Kidney tubule cell (primary cell): ENCODE results near the gene UNC13A.

ENCODE experiments used
- DNase-seq: peaks from one replicate; pipeline ENCODE4 v3.0.0-alpha.2; 2018; ENCODE audit warnings: low spot score

Gene UNC13A

DNA sequence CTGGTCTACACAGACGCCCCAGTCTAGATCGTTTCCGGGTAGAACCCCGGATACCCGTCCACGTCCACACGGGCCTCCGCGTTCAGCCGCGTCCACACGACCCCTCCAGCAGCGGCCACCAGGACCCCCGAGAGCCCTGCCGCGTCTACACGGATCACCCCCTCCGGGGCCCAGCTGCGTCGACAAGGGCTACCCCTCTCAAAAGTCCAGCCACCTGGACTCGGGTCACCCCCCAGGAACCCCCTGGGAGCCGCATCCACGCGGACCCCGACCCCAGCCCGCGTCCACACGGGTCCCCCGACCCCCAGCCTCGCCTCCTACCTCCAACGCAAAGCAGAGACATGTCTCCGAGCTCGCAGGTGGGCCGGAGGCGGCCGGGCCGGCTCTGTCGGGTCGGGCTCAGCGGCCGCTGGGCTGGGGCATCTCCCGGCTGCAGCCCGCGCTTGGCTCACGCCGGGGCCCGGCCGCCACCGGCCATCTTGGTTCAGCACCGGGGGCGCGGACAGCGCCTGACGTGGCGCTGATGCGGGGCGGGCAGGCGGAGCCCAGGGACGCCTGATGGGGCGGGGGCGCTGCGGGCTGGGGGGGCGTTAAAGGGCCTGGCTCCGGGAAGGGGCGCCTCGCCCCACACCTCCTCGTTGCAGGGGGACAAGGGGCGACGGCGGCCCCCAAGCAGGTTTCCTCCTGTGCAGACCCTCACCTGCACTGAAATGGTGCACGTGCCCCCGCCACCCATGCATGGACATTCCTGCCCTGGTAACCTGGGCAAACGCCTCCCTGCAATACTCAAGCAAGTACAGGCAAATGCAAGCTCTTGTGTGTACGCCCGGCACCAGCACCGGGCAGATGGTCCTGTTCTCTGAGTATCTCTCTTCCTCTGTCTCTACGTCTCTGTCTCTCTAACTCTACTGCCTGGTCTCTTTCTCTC, at the start of gene UNC13A:
TSS of gene UNC13A (minus strand) at position 498 of the 928 bp plus-strand sequence. CDS start at position 343, 155 bp downstream.
- DNase-seq = no peak

GRCh38 chr19:17737690-17738153, 49.6 kb upstream of the UNC13A start:
- DNase-seq = peak; percentile 60

DNA sequence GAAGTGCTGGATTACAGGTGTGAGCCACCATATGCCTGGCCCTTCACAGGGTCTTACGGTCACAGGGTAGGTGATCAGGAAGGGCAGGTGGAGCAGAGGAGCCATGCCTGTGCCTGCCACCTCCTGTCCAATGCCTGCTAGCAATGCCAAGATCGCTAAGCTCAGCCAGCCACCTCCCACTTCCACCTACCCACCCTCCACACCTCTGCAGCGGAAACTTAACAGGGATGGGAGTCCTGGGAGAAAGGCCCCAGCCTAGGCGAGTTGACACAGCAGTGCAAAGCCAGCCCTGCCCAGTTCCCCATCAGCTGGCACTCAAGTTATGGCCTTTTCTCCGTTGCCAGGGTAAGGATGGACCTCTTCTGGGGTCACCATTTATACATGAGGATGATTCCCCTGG, 47.3 kb upstream of the UNC13A start:
- DNase-seq = no peak

DNA sequence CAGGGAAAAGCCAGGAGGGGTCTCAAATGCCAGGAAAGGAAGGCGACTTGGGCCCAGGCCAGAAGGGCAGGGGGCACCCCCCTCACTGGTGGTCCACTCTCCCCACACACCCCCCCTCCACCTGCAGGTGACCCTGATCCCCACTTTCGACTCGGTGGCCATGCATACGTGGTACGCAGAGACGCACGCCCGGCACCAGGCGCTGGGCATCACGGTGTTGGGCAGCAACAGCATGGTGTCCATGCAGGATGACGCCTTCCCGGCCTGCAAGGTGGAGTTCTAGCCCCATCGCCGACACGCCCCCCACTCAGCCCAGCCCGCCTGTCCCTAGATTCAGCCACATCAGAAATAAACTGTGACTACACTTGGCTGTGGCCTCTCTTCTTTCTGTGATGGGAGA, 46.0 kb upstream of the UNC13A start:
- DNase-seq = no peak

- DNase-seq = no peak
Measured at GRCh38 chr19:17733127-17733526, 45.0 kb upstream of the UNC13A start.

- no peak for DNase-seq
Measured at GRCh38 chr19:17727843-17728242, 39.7 kb upstream of the UNC13A start.

GRCh38 chr19:17726964-17727773, 39.0 kb upstream of the UNC13A start:
- DNase-seq = no peak

- no peak for DNase-seq
Measured at GRCh38 chr19:17726136-17726741, 38.1 kb upstream of the UNC13A start.

DNA sequence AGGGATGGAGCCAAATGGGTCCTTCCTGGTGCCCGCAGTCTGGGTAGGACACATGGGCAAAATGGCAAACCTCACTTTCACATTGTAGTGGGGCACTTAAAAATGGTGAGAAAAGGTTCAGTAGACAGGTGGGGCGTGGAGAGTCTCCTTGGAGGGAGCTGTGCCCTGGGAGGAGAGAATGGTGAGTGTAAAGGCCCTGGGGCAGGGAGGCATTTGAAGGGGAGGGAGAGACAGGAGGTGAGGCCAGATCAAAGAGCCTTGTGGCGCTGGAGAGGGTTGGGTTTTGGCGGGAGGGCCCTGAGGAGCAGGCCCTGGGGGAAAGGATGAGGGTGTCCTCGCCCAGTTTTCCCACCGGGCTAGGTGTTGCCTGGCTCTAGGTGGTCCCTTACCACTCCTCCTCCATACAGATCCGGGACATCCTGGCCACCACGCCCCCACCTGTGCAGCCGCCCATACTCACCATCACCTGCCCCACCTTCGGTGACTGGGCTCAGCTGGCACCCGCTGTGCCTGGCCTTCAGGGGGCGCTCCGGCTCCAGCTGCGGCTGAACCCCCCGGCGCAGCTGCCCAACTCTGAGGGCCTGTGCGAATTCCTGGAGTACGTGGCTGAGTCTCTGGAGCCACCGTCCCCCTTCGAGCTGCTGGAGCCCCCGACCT, 37.4 kb upstream of the UNC13A start:
- no peak for DNase-seq

- DNase-seq = no peak
Measured at GRCh38 chr19:17724655-17725054, 36.5 kb upstream of the UNC13A start.

- no peak for DNase-seq
Measured at GRCh38 chr19:17722655-17723240, 34.6 kb upstream of the UNC13A start.

DNA sequence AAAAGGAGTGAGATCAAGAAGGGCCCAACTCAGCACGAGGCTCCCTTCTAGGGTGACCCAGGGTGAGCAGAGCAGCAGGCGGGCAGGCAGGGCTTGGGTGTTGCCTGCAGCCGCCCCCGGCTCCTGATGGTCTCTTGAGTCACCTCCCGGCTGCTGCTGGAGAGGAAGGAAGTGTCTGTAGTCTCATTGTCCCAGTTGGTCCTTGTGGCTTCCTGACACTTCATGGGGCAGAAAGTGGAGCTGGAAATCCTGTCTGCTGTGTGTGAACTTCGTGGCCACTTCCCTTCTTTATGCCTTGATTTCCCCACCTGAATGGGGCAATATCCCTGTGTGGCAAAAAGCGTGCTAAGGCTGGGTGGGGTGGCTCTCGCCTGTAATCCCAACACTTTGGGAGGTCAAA, 33.7 kb upstream of the UNC13A start:
- DNase-seq = peak; percentile 70

- no peak for DNase-seq
Measured at GRCh38 chr19:17721111-17721628, 33.0 kb upstream of the UNC13A start.

- DNase-seq = no peak
Measured at GRCh38 chr19:17720440-17720839, 32.3 kb upstream of the UNC13A start.

DNA sequence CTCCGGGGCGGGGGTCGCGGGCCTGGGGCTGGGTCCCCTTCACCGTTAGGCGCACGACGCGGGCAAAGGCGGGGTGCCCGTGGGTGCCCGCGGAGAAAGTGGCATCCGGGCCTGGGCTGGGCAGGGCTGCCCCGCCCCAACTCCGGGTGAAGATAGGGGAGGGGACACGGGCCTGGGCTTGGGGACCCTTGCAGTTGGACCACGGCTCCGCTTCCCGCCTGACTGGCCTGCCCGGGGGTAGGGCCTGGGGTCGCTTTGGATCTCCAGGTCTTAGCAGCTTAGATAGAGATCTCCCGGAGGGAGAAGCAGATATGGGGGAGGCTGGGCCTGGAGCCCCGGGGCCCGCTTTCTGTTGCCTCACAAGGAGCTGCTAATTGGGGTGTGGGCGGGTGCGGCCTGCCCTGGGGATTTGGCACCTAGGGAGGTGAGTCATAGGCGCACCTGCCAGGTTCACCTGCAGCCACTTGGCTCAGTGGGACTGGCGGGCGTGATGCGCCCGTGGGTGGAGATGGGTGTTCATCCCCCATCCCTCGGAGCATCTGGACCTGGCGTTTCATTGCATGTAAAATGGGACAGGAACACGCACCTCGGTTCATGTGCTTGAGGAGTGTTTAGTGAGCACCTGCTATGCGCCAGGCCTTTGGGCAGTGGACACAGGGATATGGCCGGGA, 31.7 kb upstream of the UNC13A start:
- peak; percentile 44 for DNase-seq

DNA sequence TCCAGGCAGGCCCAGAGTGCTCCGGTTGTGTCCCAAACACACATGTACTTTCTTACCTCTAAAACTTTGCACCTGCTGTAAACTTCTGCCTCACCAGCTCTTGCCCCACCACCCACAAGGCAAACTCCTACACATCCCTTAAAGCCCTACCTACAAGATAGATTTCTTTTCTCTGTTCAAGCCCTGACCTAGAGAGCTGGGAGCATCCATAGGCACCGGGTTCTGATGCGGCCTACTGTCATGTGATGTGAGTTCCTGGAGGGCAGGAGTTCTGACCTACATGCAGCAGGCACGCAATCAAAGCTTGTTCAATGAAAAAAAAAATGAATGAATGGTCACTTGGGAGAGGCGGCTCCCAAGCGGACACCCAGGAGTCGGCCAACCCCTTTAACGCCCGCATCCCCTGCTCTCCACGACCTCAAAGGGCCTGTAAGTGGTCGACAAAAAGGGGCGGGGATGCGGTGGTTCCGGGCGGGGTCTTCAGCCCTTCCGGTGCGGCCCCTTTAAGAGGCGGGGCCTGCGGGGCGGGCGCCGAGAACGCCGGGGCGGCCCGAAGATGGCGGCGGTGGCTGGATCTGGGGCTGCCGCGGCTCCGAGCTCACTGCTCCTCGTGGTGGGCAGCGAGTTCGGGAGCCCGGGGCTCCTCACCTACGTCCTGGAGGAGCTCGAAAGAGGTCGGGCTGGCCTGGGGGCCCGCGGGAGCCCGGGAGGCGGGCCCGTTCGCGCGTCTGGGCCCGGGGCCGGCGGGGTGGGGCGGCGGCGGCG, 31.0 kb upstream of the UNC13A start, which contains the start of gene MAP1S:
TSS of gene MAP1S (plus strand) at position 534 of the 765 bp plus-strand sequence. CDS start at position 557, 23 bp downstream.
- DNase-seq = peak; percentile 58

- no peak for DNase-seq
Measured at GRCh38 chr19:17718550-17718946, 30.4 kb upstream of the UNC13A start.

DNA sequence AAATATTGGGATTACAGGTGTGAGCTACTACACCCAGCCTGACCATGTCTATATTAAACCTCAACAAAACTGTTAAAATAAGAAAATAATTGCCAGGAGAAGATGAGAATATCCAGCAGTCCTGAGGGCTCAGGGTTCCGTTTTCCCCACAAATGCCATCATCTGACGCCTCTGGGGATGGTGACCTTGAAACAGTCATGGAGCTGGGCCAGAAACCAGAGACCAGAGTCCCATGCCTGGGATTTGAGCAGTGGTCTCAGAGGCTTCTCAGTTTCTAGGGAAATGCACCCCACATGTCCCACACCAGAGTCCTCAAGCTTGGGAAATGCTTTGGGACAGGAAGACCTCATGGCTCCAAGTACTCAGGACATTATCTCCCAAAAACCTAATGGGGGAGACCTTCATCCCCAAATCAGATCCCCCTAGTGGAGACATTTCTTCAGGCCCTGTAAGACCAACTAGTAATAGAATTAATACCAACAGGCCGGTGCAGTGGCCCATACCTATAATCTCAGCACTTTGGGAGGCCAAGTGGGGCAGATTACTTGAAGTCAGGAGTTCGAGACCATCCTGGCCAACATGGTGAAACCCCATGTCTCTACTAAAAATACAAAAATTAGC, 28.3 kb upstream of the UNC13A start:
- DNase-seq = no peak

DNA sequence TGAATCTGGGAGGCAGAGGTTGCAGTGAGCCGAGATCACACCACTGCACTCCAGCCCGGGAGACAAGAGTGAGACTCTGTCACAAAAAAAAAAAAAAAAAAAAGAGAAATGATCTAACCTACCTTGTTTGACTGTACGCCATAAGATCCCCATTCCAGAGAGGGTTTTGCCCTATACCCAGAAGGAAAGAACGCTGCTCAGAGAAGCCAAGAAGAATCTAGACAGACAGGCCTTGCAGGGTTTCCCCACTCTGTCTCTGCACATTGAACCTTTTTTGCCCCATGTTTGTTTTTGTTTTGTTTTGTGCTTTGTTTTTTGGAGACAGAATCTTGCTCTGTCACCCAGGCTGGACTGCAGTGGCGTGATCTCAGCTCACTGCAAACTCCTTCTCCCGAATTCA, 23.7 kb upstream of the UNC13A start:
- no peak for DNase-seq
